Lower leg skin (tissue), 4 donors: ENCODE results near the gene COMMD4. TPM values are rescaled to one million over a fixed set of nuclear protein-coding genes. Genes with fewer than 3 reads are reported as not detected.
"Not testable (repeated sequence)": the region's sequence is repeated elsewhere in the genome, so short reads cannot be mapped to it uniquely, and the experiment has no call there.

Experiments
- DNase-seq, 2 donors: peaks; one replicate each; pipeline ENCODE4 v3.0.0-alpha.2; 2019; ENCODE audit warnings: low spot score in 2 of 2
- H3K4me3 ChIP-seq: fragments of 200-600 bp; sonication (generic); 2 replicates; pipeline ENCODE4 v1.5.1; 2017; ENCODE audit warnings: mild to moderate bottlenecking, low read depth; ENCODE audit not compliant: poor library complexity, severe bottlenecking
- CTCF ChIP-seq, 3 donors: fragments of 450-650 bp; IDR thresholded peaks; one replicate each; pipeline ENCODE4 v1.5.1; 2016; ENCODE audit warnings: antibody characterized with exemption in 3 of 3, mild to moderate bottlenecking in 3 of 3, moderate library complexity in 2 of 3
- POLR2A ChIP-seq, 2 donors: fragments of 450-650 bp; IDR thresholded peaks; one replicate each; pipeline ENCODE4 v1.6.1; 2016 to 2017; ENCODE audit warnings: antibody characterized with exemption in 2 of 2, mild to moderate bottlenecking in 1 of 2, moderate library complexity in 1 of 2
- WGBS, 2 donors: methylation state at CpG; one replicate each; pipeline ENCODE4 v1.1.5; 2018; 5-methylcytosine and 5-hydroxymethylcytosine counted together
- intact Hi-C: fragments of 100-400 bp; cut with DNase I; formaldehyde crosslinking; loops from one replicate; pipeline ENCODE4 v1.15.0; 2023; ENCODE audit warnings: low total_unique reads
- total RNA-seq, 4 donors: library from RNA; depleted of rRNA; stranded (reverse); fragments of >200 nt; gene quantifications; one replicate each; pipeline ENCODE4 v1.1.0, GENCODE V29; 2016

The COMMD4 gene
- total RNA-seq, 4 donors from 2014 or later = 45.5 to 65.5 (median 56.4) TPM

- no peak overlapping the region for H3K4me3 ChIP-seq
- WGBS, 2 donors = 29 to 31% methylated on average over 3 of the region's 3 CpGs
- TF ChIP-seq CTCF (IDR thresholded peaks at IDR 0.05) (no peak), POLR2A (IDR thresholded peaks at IDR 0.05) (no peak)
- no peak for DNase-seq
- intact Hi-C loops = no loop called here
These were observed 554 bp upstream of the COMMD4 start for GRCh38 chr15:75335313-75335704.

- intact Hi-C loops = no loop called here
- TF ChIP-seq POLR2A (IDR thresholded peaks at IDR 0.05) = no peak
- DNase-seq = no peak
- no peak overlapping the region for H3K4me3 ChIP-seq
- 84 to 90% methylated on average over 9 to 11 of the region's 11 CpGs for WGBS, 2 donors
These were observed 2.9 kb downstream of the COMMD4 start for GRCh38 chr15:75338661-75339240.

GRCh38 chr15:75339531-75340240 is 3.8 kb downstream of the COMMD4 start:
- 89 to 90% methylated on average over 10 to 13 of the region's 13 CpGs for WGBS, 2 donors
- no peak overlapping the region for H3K4me3 ChIP-seq
- DNase-seq = no peak
- TF ChIP-seq CTCF (IDR thresholded peaks at IDR 0.05) = no peak
- no peak for TF ChIP-seq POLR2A (IDR thresholded peaks at IDR 0.05)
- intact Hi-C loops = loop anchor here (10.0 kb wide), 1 partner anchor 795 kb away; the partner anchor contains the start of gene ARID3B

- WGBS, 2 donors = 79 to 86% methylated on average over 6 of the region's 6 CpGs
- intact Hi-C loops = loop anchor here (10.0 kb wide), 1 partner anchor 797 kb away; the partner anchor contains the start of gene ARID3B
- DNase-seq = no peak
- no peak overlapping the region for H3K4me3 ChIP-seq
- TF ChIP-seq CTCF (IDR thresholded peaks at IDR 0.05) (no peak), POLR2A (IDR thresholded peaks at IDR 0.05) (no peak)
These were observed 6.4 kb downstream of the COMMD4 start for GRCh38 chr15:75342221-75342620.

GRCh38 chr15:75343953-75344352 is 8.1 kb downstream of the COMMD4 start:
- WGBS, 2 donors = 42 to 46% methylated on average over 8 of the region's 8 CpGs
- intact Hi-C loops = loop anchor here (10.0 kb wide), 1 partner anchor 799 kb away; the partner anchor contains the start of gene ARID3B
- DNase-seq, H3K4me3 ChIP-seq: not testable (repeated sequence)

GRCh38 chr15:75346796-75347221 is 10.9 kb downstream of the COMMD4 start, which contains the start of gene NEIL1:
Gene NEIL1 (plus strand): TSS chr15:75347039. CDS start chr15:75348906, 1,867 bp downstream.
- intact Hi-C loops = loop anchor here (10.0 kb wide), 1 partner anchor 802 kb away; the partner anchor contains the start of gene ARID3B
- DNase-seq = no peak
- peak within 1 kb of the TSS; percentile 85 for H3K4me3 ChIP-seq
- TF ChIP-seq CTCF (IDR thresholded peaks at IDR 0.05) = no peak
- TF ChIP-seq POLR2A (IDR thresholded peaks at IDR 0.05) = no peak
- 19 to 23% methylated on average over 20 of the region's 20 CpGs for WGBS, 2 donors
